ENCODE measurements around the gene NR1H3. TPM values are rescaled to one million over a fixed set of nuclear protein-coding genes. Genes with fewer than 3 reads are reported as not detected.

The NR1H3 gene
- total RNA-seq, 3 donors from 2014 or later = 49.1 to 73.5 (median 50.6) TPM

GRCh38 chr11:47239852-47240251, 17.9 kb upstream of the NR1H3 start:
- no peaks in the 10 kb centered on the region for H3K9me3 ChIP-seq
- no peak for ATAC-seq
- H3K4me1 ChIP-seq (ENCODE audit: low read depth) = no peaks in the 10 kb centered on the region
- DNase-seq = no peak
- no peaks in the 10 kb centered on the region for H3K36me3 ChIP-seq (ENCODE audit: low read depth)
- no peak for TF ChIP-seq CTCF (IDR thresholded peaks at IDR 0.05)
- intact Hi-C loops (cut with DNase I, micrococcal nuclease) = no loop called here
- no peak overlapping the region for H3K4me3 ChIP-seq

GRCh38 chr11:47241841-47242301, 15.9 kb upstream of the NR1H3 start:
- no peak for DNase-seq
- intact Hi-C loops (cut with DNase I, micrococcal nuclease) = no loop called here
- H3K36me3 ChIP-seq (ENCODE audit: low read depth) = no peaks in the 10 kb centered on the region
- H3K4me1 ChIP-seq (ENCODE audit: low read depth) = no peaks in the 10 kb centered on the region
- no peak overlapping the region for H3K4me3 ChIP-seq
- TF ChIP-seq CTCF (IDR thresholded peaks at IDR 0.05) = no peak
- H3K9me3 ChIP-seq = no peaks in the 10 kb centered on the region
- no peak for ATAC-seq

GRCh38 chr11:47242596-47243192, 15.1 kb upstream of the NR1H3 start:
- Histone ChIP-seq H3K36me3 (ENCODE audit: low read depth) (no peaks in the 10 kb centered on the region), H3K9me3 (no peaks in the 10 kb centered on the region), H3K4me3 (no peak overlapping the region), H3K4me1 (ENCODE audit: low read depth) (peaks cover 3% of the 10 kb centered on the region)
- intact Hi-C loops (cut with DNase I, micrococcal nuclease) = no loop called here
- no peak for TF ChIP-seq CTCF (IDR thresholded peaks at IDR 0.05)
- DNase-seq (no peak), ATAC-seq (no peak)

GRCh38 chr11:47243454-47243853, 14.3 kb upstream of the NR1H3 start:
- no peak for DNase-seq
- peak; percentile 47 for ATAC-seq
- no peak for TF ChIP-seq CTCF (IDR thresholded peaks at IDR 0.05)
- H3K9me3 ChIP-seq = no peaks in the 10 kb centered on the region
- peaks cover 8% of the 10 kb centered on the region for H3K4me1 ChIP-seq (ENCODE audit: low read depth)
- intact Hi-C loops (cut with DNase I, micrococcal nuclease) = no loop called here
- H3K36me3 ChIP-seq (ENCODE audit: low read depth) = no peaks in the 10 kb centered on the region
- H3K4me3 ChIP-seq = no peak overlapping the region

- intact Hi-C loops (cut with DNase I, micrococcal nuclease) = no loop called here
- no peak for TF ChIP-seq CTCF (IDR thresholded peaks at IDR 0.05)
- H3K36me3 ChIP-seq (ENCODE audit: low read depth) = no peaks in the 10 kb centered on the region
- DNase-seq (no peak), ATAC-seq (peak; percentile 1)
- peaks cover 11% of the 10 kb centered on the region for H3K4me1 ChIP-seq (ENCODE audit: low read depth)
- H3K4me3 ChIP-seq = no peak overlapping the region
- H3K9me3 ChIP-seq = no peaks in the 10 kb centered on the region
These were observed 13.1 kb upstream of the NR1H3 start for GRCh38 chr11:47244448-47245350.

Data from mucosa of descending colon (tissue), 3 donors.